MG63 (cell line): Measurements from ENCODE around the gene RNASEL. TPM values are rescaled to one million over a fixed set of nuclear protein-coding genes. Genes with fewer than 3 reads are reported as not detected.
"Not testable (repeated sequence)": the region's sequence is repeated elsewhere in the genome, so short reads cannot be mapped to it uniquely, and the experiment has no call there.

Experiments used
- DNase-seq: peaks from one replicate; pipeline ENCODE4 v3.0.0-alpha.2; 2020
- H3K27me3 ChIP-seq: fragments of 250-450 bp; sonication (Bioruptor Pico); 2 replicates; pipeline ENCODE4 v1.5.1; 2020; ENCODE audit warnings: mild to moderate bottlenecking, moderate library complexity
- H3K36me3 ChIP-seq: fragments of 250-450 bp; sonication (Bioruptor Pico); 2 replicates; pipeline ENCODE4 v1.5.1; 2020; ENCODE audit warnings: mild to moderate bottlenecking, moderate library complexity
- H3K4me3 ChIP-seq: fragments of 250-450 bp; sonication (Bioruptor Pico); 2 replicates; pipeline ENCODE4 v1.5.1; 2020; ENCODE audit warnings: mild to moderate bottlenecking, moderate library complexity
- H3K9me3 ChIP-seq: fragments of 250-450 bp; sonication (Bioruptor Pico); 2 replicates; pipeline ENCODE4 v1.5.1; 2020; ENCODE audit warnings: mild to moderate bottlenecking, moderate library complexity
- total RNA-seq: library from RNA; depleted of rRNA; stranded (reverse); fragments of >200 nt; shearing (Covaris generic); gene quantifications from 2 replicates; pipeline ENCODE4 v1.2.3, GENCODE V29; 2014; ENCODE audit warnings: low replicate concordance; rRNA removed

Gene RNASEL
- total RNA-seq, result 4.0 TPM in 2 replicates

GRCh38 chr1:182588500-182589396 lies at the start of gene RNASEL:
Gene RNASEL (minus strand): TSS chr1:182589256. CDS start chr1:182586806, 2,450 bp downstream.
- no peaks in the 10 kb centered on the region for H3K36me3 ChIP-seq
- H3K27me3 ChIP-seq, result no peaks in the 10 kb centered on the region
- peak; percentile 75 for DNase-seq
- 0 out of 2 replicates have a peak, but pooled peaks cover 2% of the 10 kb centered on the region for H3K9me3 ChIP-seq
- peak within 1 kb of the TSS; percentile 66 for H3K4me3 ChIP-seq

- H3K4me3 ChIP-seq, result no peak overlapping the region
- DNase-seq, result no peak
- no peaks in the 10 kb centered on the region for H3K9me3 ChIP-seq
- no peaks in the 10 kb centered on the region for H3K36me3 ChIP-seq
- no peaks in the 10 kb centered on the region for H3K27me3 ChIP-seq
Measured at GRCh38 chr1:182637769-182638168, 48.7 kb upstream of the RNASEL start.

- Histone ChIP-seq H3K36me3 (no peaks in the 10 kb centered on the region), H3K27me3 (no peaks in the 10 kb centered on the region), H3K9me3 (no peaks in the 10 kb centered on the region), H3K4me3 (no peak overlapping the region)
- DNase-seq, result no peak
Measured at GRCh38 chr1:182635871-182636270, 46.8 kb upstream of the RNASEL start.

- no peak overlapping the region for H3K4me3 ChIP-seq
Measured at GRCh38 chr1:182634306-182635072, 45.4 kb upstream of the RNASEL start.

GRCh38 chr1:182633657-182634281 lies 44.7 kb upstream of the RNASEL start:
- no peaks in the 10 kb centered on the region for H3K36me3 ChIP-seq
- no peak for DNase-seq
- H3K4me3 ChIP-seq, result no peak overlapping the region
- H3K9me3 ChIP-seq, result no peaks in the 10 kb centered on the region
- no peaks in the 10 kb centered on the region for H3K27me3 ChIP-seq

More at GRCh38 chr1:182634306-182635072, 45.4 kb upstream of the RNASEL start:
- Histone ChIP-seq H3K9me3 (no peaks in the 10 kb centered on the region), H3K36me3 (no peaks in the 10 kb centered on the region), H3K27me3 (no peaks in the 10 kb centered on the region)
- no peak for DNase-seq

- no peak for DNase-seq
- no peaks in the 10 kb centered on the region for H3K36me3 ChIP-seq
- H3K9me3 ChIP-seq, result no peaks in the 10 kb centered on the region
- no peak overlapping the region for H3K4me3 ChIP-seq
- H3K27me3 ChIP-seq, result no peaks in the 10 kb centered on the region
Measured at GRCh38 chr1:182633031-182633430, 44.0 kb upstream of the RNASEL start.

- H3K4me3 ChIP-seq, H3K27me3 ChIP-seq, H3K36me3 ChIP-seq, H3K9me3 ChIP-seq, DNase-seq: not testable (repeated sequence)
Measured at GRCh38 chr1:182632441-182632857, 43.4 kb upstream of the RNASEL start.

GRCh38 chr1:182631954-182632353 lies 42.9 kb upstream of the RNASEL start:
- DNase-seq, result no peak
- Histone ChIP-seq H3K9me3 (no peaks in the 10 kb centered on the region), H3K27me3 (no peaks in the 10 kb centered on the region), H3K36me3 (no peaks in the 10 kb centered on the region), H3K4me3 (no peak overlapping the region)

GRCh38 chr1:182631053-182631677 lies 42.1 kb upstream of the RNASEL start:
- no peak for DNase-seq

GRCh38 chr1:182630586-182630985 lies 41.5 kb upstream of the RNASEL start:
- no peaks in the 10 kb centered on the region for H3K36me3 ChIP-seq
- no peaks in the 10 kb centered on the region for H3K27me3 ChIP-seq
- DNase-seq, result no peak
- H3K9me3 ChIP-seq, result no peaks in the 10 kb centered on the region
- no peak overlapping the region for H3K4me3 ChIP-seq

More at GRCh38 chr1:182631053-182631677, 42.1 kb upstream of the RNASEL start:
- H3K36me3 ChIP-seq, result no peaks in the 10 kb centered on the region
- no peaks in the 10 kb centered on the region for H3K9me3 ChIP-seq
- H3K27me3 ChIP-seq, result no peaks in the 10 kb centered on the region
- no peak overlapping the region for H3K4me3 ChIP-seq

- Histone ChIP-seq H3K27me3 (no peaks in the 10 kb centered on the region), H3K9me3 (no peaks in the 10 kb centered on the region), H3K4me3 (no peak overlapping the region), H3K36me3 (no peaks in the 10 kb centered on the region)
- no peak for DNase-seq
Measured at GRCh38 chr1:182629499-182630096, 40.5 kb upstream of the RNASEL start.

GRCh38 chr1:182629080-182629479 lies 40.0 kb upstream of the RNASEL start:
- Histone ChIP-seq H3K4me3 (no peak overlapping the region), H3K27me3 (no peaks in the 10 kb centered on the region), H3K36me3 (no peaks in the 10 kb centered on the region), H3K9me3 (no peaks in the 10 kb centered on the region)
- DNase-seq, result no peak

- no peak for DNase-seq
- Histone ChIP-seq H3K36me3 (no peaks in the 10 kb centered on the region), H3K4me3 (no peak overlapping the region)
Measured at GRCh38 chr1:182628657-182629056, 39.6 kb upstream of the RNASEL start.

GRCh38 chr1:182627622-182628021 lies 38.6 kb upstream of the RNASEL start:
- no peaks in the 10 kb centered on the region for H3K27me3 ChIP-seq

More at GRCh38 chr1:182628657-182629056, 39.6 kb upstream of the RNASEL start:
- Histone ChIP-seq H3K27me3 (no peaks in the 10 kb centered on the region), H3K9me3 (no peaks in the 10 kb centered on the region)

GRCh38 chr1:182626527-182626926 lies 37.5 kb upstream of the RNASEL start:
- DNase-seq, result no peak
- no peaks in the 10 kb centered on the region for H3K9me3 ChIP-seq
- H3K4me3 ChIP-seq, result no peak overlapping the region
- H3K36me3 ChIP-seq, result no peaks in the 10 kb centered on the region
- H3K27me3 ChIP-seq, result no peaks in the 10 kb centered on the region

More at GRCh38 chr1:182627622-182628021, 38.6 kb upstream of the RNASEL start:
- DNase-seq, result no peak
- no peaks in the 10 kb centered on the region for H3K9me3 ChIP-seq
- H3K4me3 ChIP-seq, result no peak overlapping the region
- H3K36me3 ChIP-seq, result no peaks in the 10 kb centered on the region
